MCF 10A (cell line): ENCODE results near the gene EVX1. TPM values are rescaled to one million over a fixed set of nuclear protein-coding genes. Genes with fewer than 3 reads are reported as not detected.

Source experiments
- BruUV-seq: library from RNA; stranded (reverse); fragments of 400-500 nt; replicated peaks from 2 replicates; lab custom pipeline; 2021; lab: Mats Ljungman, UMichigan
- CTCF ChIA-PET: fragments of 300-600 bp; sonication (Branson Sonifier 250); formaldehyde crosslinking; extraction: SDS; loops from one replicate; lab custom pipeline; 2021; ENCODE audit warnings: antibody characterized with exemption, inconsistent platforms; lab: Yijun Ruan, JAX
- POLR2A ChIA-PET: fragments of 300-600, 350-650 bp; sonication (Branson Sonifier 250); formaldehyde crosslinking; extraction: SDS; loops from one replicate; lab custom pipeline; 2020; ENCODE audit warnings: antibody characterized with exemption, inconsistent platforms; lab: Yijun Ruan, JAX
- DNase-seq: peaks from one replicate; pipeline ENCODE4 v3.0.0-alpha.2; 2018; ENCODE audit not compliant: unreplicated experiment
- H3K27ac Mint-ChIP-seq: one replicate; pipeline ENCODE4 v1.8.0; 2022; ENCODE audit warnings: mild to moderate bottlenecking, low read depth, mixed read lengths; ENCODE audit not compliant: unreplicated experiment
- H3K27me3 Mint-ChIP-seq: one replicate; pipeline ENCODE4 v1.8.0; 2022; ENCODE audit warnings: mixed read lengths; ENCODE audit not compliant: insufficient read depth, unreplicated experiment
- H3K36me3 Mint-ChIP-seq: one replicate; pipeline ENCODE4 v1.8.0; 2022; ENCODE audit warnings: mild to moderate bottlenecking, moderate library complexity, mixed read lengths; ENCODE audit not compliant: insufficient read depth, unreplicated experiment
- H3K4me1 Mint-ChIP-seq: one replicate; pipeline ENCODE4 v1.8.0; 2022; ENCODE audit warnings: mixed read lengths; ENCODE audit not compliant: insufficient read depth, unreplicated experiment
- H3K4me3 Mint-ChIP-seq: one replicate; pipeline ENCODE4 v1.8.0; 2022; ENCODE audit warnings: mild to moderate bottlenecking, moderate library complexity, mixed read lengths; ENCODE audit not compliant: unreplicated experiment
- H3K9me3 Mint-ChIP-seq: one replicate; pipeline ENCODE4 v1.8.0; 2022; ENCODE audit warnings: mixed read lengths; ENCODE audit not compliant: unreplicated experiment
- CTCF ChIP-seq: fragments of 200-600 bp; IDR thresholded peaks from one replicate; pipeline ENCODE4 v1.8.0; 2022; ENCODE audit warnings: antibody characterized with exemption, mild to moderate bottlenecking; ENCODE audit not compliant: unreplicated experiment
- intact Hi-C: fragments of 100-400 bp; cut with micrococcal nuclease; formaldehyde crosslinking; loops from 2 replicates; pipeline ENCODE4 v1.14.1; 2022
- total RNA-seq: library from RNA; stranded (reverse); gene quantifications from 2 replicates; pipeline ENCODE4 v1.2.3, GENCODE V29; 2022

EVX1 gene
- total RNA-seq, 1 experiment from 2014 or later = not detected

- DNase-seq = no peak
- H3K27me3 Mint-ChIP-seq = no peaks in the 10 kb centered on the region
- POLR2A ChIA-PET = no interaction called here
- intact Hi-C loops = no loop called here
- no peak overlapping the region for H3K4me3 Mint-ChIP-seq
- CTCF ChIA-PET = interaction anchor here (1.8 kb wide), 1 partner anchor 393 kb away, joined by 5 read pairs; no protein-coding TSS in a partner anchor
- TF ChIP-seq CTCF = no peak
- BruUV-seq = no TSS peak
- H3K27ac Mint-ChIP-seq = no peak overlapping the region
- H3K9me3 Mint-ChIP-seq = no peaks in the 10 kb centered on the region
- H3K36me3 Mint-ChIP-seq = no peaks in the 10 kb centered on the region
- H3K4me1 Mint-ChIP-seq = no peaks in the 10 kb centered on the region
Observed at GRCh38 chr7:27212497-27213432, 29.8 kb upstream of the EVX1 start.

- no peak for DNase-seq
- Mint-ChIP-seq H3K27me3 (no peaks in the 10 kb centered on the region), H3K4me1 (no peaks in the 10 kb centered on the region), H3K4me3 (no peak overlapping the region), H3K9me3 (no peaks in the 10 kb centered on the region), H3K36me3 (no peaks in the 10 kb centered on the region), H3K27ac (no peak overlapping the region)
- ChIA-PET CTCF (interaction anchor here (0.6 to 1.8 kb wide), 2 partner anchors 391 to 393 kb away, joined by 3 to 5 read pairs; no protein-coding TSS in a partner anchor), POLR2A (no interaction called here)
- BruUV-seq = no TSS peak
- intact Hi-C loops = no loop called here
- TF ChIP-seq CTCF = no peak
Observed at GRCh38 chr7:27213433-27214238, 29.0 kb upstream of the EVX1 start.

- H3K27me3 Mint-ChIP-seq = no peaks in the 10 kb centered on the region
- intact Hi-C loops = no loop called here
- no peak for DNase-seq
Observed at GRCh38 chr7:27214239-27214950, 28.2 kb upstream of the EVX1 start.

More at GRCh38 chr7:27214239-27214950, 28.2 kb upstream of the EVX1 start:
- Mint-ChIP-seq H3K4me1 (no peaks in the 10 kb centered on the region), H3K4me3 (no peak overlapping the region), H3K27ac (no peak overlapping the region), H3K9me3 (no peaks in the 10 kb centered on the region), H3K36me3 (no peaks in the 10 kb centered on the region)
- CTCF ChIA-PET = interaction anchor here (0.6 kb wide), 1 partner anchor 390 kb away, joined by 3 read pairs; no protein-coding TSS in a partner anchor
- BruUV-seq = no TSS peak
- no peak for TF ChIP-seq CTCF
- POLR2A ChIA-PET = no interaction called here
